ENCODE results near the gene MAGEB4.

- TF ChIP-seq CTCF (IDR thresholded peaks at IDR 0.05), result no peak
- no peak for TF ChIP-seq EZH2phosphoT487 (IDR thresholded peaks at IDR 0.05)
Measured at GRCh38 chrX:30261012-30261411, 19.2 kb downstream of the MAGEB4 start.

Measured in neural progenitor cell (in vitro differentiated cells).